GM23248 (cell line): ENCODE data around the gene CACNA1B. TPM values are rescaled to one million over a fixed set of nuclear protein-coding genes. Genes with fewer than 3 reads are reported as not detected.

Experiments
- DNase-seq: peaks from one replicate; pipeline ENCODE4 v3.0.0-alpha.2; 2015
- H2AFZ ChIP-seq: fragments of 200-600 bp; sonication (generic); 2 replicates; pipeline ENCODE4 v1.6.1; 2016; ENCODE audit warnings: antibody characterized with exemption
- H3F3A ChIP-seq: fragments of 200-600 bp; sonication (generic); 2 replicates; pipeline ENCODE4 v1.6.1; 2016; ENCODE audit warnings: mild to moderate bottlenecking, antibody characterized with exemption, mixed run types; ENCODE audit not compliant: insufficient read depth
- H3K27ac ChIP-seq: fragments of 200-600 bp; sonication (generic); 2 replicates; pipeline ENCODE4 v1.5.1; 2016; ENCODE audit warnings: mild to moderate bottlenecking
- H3K27me3 ChIP-seq: fragments of 200-600 bp; sonication (generic); replicated peaks from 2 replicates; pipeline ENCODE4 v1.6.1; 2016; ENCODE audit warnings: mild to moderate bottlenecking; ENCODE audit not compliant: insufficient read depth
- H3K36me3 ChIP-seq: fragments of 200-600 bp; sonication (generic); 2 replicates; pipeline ENCODE4 v1.6.1; 2016; ENCODE audit warnings: low read depth, mild to moderate bottlenecking
- H3K4me1 ChIP-seq: fragments of 200-600 bp; sonication (generic); 2 replicates; pipeline ENCODE4 v1.6.1; 2016; ENCODE audit warnings: mild to moderate bottlenecking; ENCODE audit not compliant: insufficient read depth
- H3K4me2 ChIP-seq: fragments of 200-600 bp; sonication (generic); one replicate; pipeline ENCODE4 v1.6.1; 2016; ENCODE audit warnings: mild to moderate bottlenecking; ENCODE audit not compliant: unreplicated experiment
- H3K4me3 ChIP-seq: fragments of 200-600 bp; sonication (generic); 2 replicates; pipeline ENCODE4 v1.5.1; 2016; ENCODE audit warnings: mild to moderate bottlenecking
- H3K79me2 ChIP-seq: fragments of 200-600 bp; sonication (generic); 2 replicates; pipeline ENCODE4 v1.6.1; 2016; ENCODE audit warnings: mild to moderate bottlenecking; ENCODE audit not compliant: insufficient read depth
- H3K9ac ChIP-seq: fragments of 200-600 bp; sonication (generic); 2 replicates; pipeline ENCODE4 v1.6.1; 2016; ENCODE audit warnings: mild to moderate bottlenecking
- H3K9me2 ChIP-seq: fragments of 200-600 bp; sonication (generic); 2 replicates; pipeline ENCODE4 v1.6.1; 2016; ENCODE audit warnings: mixed run types, mild to moderate bottlenecking, moderate library complexity; ENCODE audit not compliant: insufficient read depth
- H3K9me3 ChIP-seq: fragments of 200-600 bp; sonication (generic); one replicate; pipeline ENCODE4 v1.6.1; 2017; ENCODE audit warnings: low read depth
- H4K20me1 ChIP-seq: fragments of 200-600 bp; sonication (generic); 2 replicates; pipeline ENCODE4 v1.6.0; 2016; ENCODE audit not compliant: insufficient read depth
- EZH2 ChIP-seq: fragments of 200-600 bp; sonication (generic); IDR thresholded peaks from 2 replicates; pipeline ENCODE4 v1.6.1; 2018; ENCODE audit warnings: antibody characterized with exemption, mild to moderate bottlenecking; ENCODE audit not compliant: insufficient read depth, poor library complexity, severe bottlenecking
- EZH2phosphoT487 ChIP-seq: fragments of 200-600 bp; sonication (generic); IDR thresholded peaks from 2 replicates; pipeline ENCODE4 v1.6.1; 2018; ENCODE audit warnings: antibody characterized with exemption, moderate library complexity, mild to moderate bottlenecking, low read depth; ENCODE audit not compliant: insufficient read depth
- WGBS, 2 experiments: methylation state at CpG; one replicate each; pipeline ENCODE4 v1.1.6; 2015 to 2017; ENCODE audit warnings: low lambda C conversion rate in 2 of 2, low coverage in 1 of 2; ENCODE audit errors: missing lambda C conversion rate in 2 of 2; 5-methylcytosine and 5-hydroxymethylcytosine counted together
- in situ Hi-C: fragments of 300-500 bp; cut with MboI; formaldehyde crosslinking; loops from 2 replicates; pipeline ENCODE4 v1.15.0; 2020
- polyA plus RNA-seq: library from polyadenylated mRNA; unstranded; fragments of >200 nt; fragmentation: Nextera tagmentation; extraction: Ambion mirVana; gene quantifications from 2 replicates; pipeline ENCODE4 v1.2.1, GENCODE V29; 2016
- total RNA-seq: library from RNA; depleted of rRNA; stranded (reverse); fragments of >200 nt; shearing (Covaris generic); gene quantifications from 2 replicates; pipeline ENCODE4 v1.2.3, GENCODE V29; 2014

The CACNA1B gene
- total and polyA plus RNA-seq, 2 experiments from 2014 or later, result not detected

- H3F3A ChIP-seq, result no peaks in the 10 kb centered on the region
- no peak overlapping the region for H3K27ac ChIP-seq
- no peaks in the 10 kb centered on the region for H3K79me2 ChIP-seq
- H3K9ac ChIP-seq, result no peak overlapping the region
- H3K4me3 ChIP-seq, result no peak overlapping the region
- in situ Hi-C loops, result no loop called here
- no peak overlapping the region for H3K4me2 ChIP-seq
- no peak for DNase-seq
- H3K9me2 ChIP-seq, result no peaks in the 10 kb centered on the region
- no peak for TF ChIP-seq EZH2
- no peak for TF ChIP-seq EZH2phosphoT487
- H3K36me3 ChIP-seq, result no peaks in the 10 kb centered on the region
- H3K9me3 ChIP-seq, result no peaks in the 10 kb centered on the region
- 54 to 67% methylated on average over 3 to 4 of the region's 4 CpGs for WGBS, 2 experiments
- no peaks in the 10 kb centered on the region for H3K27me3 ChIP-seq
- no peaks in the 10 kb centered on the region for H4K20me1 ChIP-seq
- no peak overlapping the region for H2AFZ ChIP-seq
- no peaks in the 10 kb centered on the region for H3K4me1 ChIP-seq
These were observed 100.7 kb downstream of the CACNA1B start for GRCh38 chr9:137978262-137978714.

GRCh38 chr9:137982200-137982599 lies 104.6 kb downstream of the CACNA1B start:
- Histone ChIP-seq H3K27me3 (no peaks in the 10 kb centered on the region), H3K4me3 (no peak overlapping the region), H3K4me2 (no peak overlapping the region), H3K9ac (no peak overlapping the region), H2AFZ (no peak overlapping the region), H4K20me1 (no peaks in the 10 kb centered on the region), H3F3A (no peaks in the 10 kb centered on the region), H3K4me1 (no peaks in the 10 kb centered on the region), H3K9me3 (no peaks in the 10 kb centered on the region), H3K79me2 (no peaks in the 10 kb centered on the region), H3K36me3 (no peaks in the 10 kb centered on the region), H3K27ac (no peak overlapping the region), H3K9me2 (no peaks in the 10 kb centered on the region)
- 8 to 15% methylated on average over 1 of the region's 1 CpG for WGBS, 2 experiments
- TF ChIP-seq EZH2, result no peak
- TF ChIP-seq EZH2phosphoT487, result no peak
- in situ Hi-C loops, result no loop called here
- DNase-seq, result no peak

DNA sequence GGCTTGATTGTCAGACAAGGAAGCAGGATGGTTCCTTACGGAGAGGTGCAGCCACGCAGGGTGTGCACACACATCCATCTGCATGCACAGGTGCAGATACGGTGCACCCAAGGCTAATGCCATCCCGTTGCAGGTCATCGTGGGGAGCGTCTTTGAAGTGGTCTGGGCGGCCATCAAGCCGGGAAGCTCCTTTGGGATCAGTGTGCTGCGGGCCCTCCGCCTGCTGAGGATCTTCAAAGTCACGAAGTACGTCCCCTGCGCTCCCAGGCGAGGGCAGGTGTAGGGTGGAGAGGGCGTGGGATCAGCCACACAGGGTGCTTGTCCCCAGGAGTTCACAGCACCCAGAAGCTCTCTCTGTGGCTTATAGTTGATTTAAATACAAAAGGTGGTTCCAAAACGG lies 106.4 kb downstream of the CACNA1B start:
- H3K4me3 ChIP-seq, result no peak overlapping the region
- DNase-seq, result no peak
- WGBS, 2 experiments, result 34 to 38% methylated on average over 16 of the region's 16 CpGs

GRCh38 chr9:137984520-137985257 lies 107.1 kb downstream of the CACNA1B start:
- Histone ChIP-seq H3K27ac (no peak overlapping the region), H4K20me1 (no peaks in the 10 kb centered on the region), H3K9me3 (no peaks in the 10 kb centered on the region), H3F3A (no peaks in the 10 kb centered on the region), H3K4me3 (no peak overlapping the region), H3K27me3 (no peaks in the 10 kb centered on the region), H2AFZ (no peak overlapping the region), H3K36me3 (no peaks in the 10 kb centered on the region), H3K9ac (no peak overlapping the region), H3K4me1 (no peaks in the 10 kb centered on the region), H3K9me2 (no peaks in the 10 kb centered on the region), H3K4me2 (no peak overlapping the region), H3K79me2 (no peaks in the 10 kb centered on the region)
- no peak for DNase-seq
- TF ChIP-seq EZH2phosphoT487 (no peak), EZH2 (no peak)
- WGBS, 2 experiments, result 51 to 53% methylated on average over 7 of the region's 7 CpGs
- in situ Hi-C loops, result no loop called here

More for the DNA sequence above, 106.4 kb downstream of the CACNA1B start:
- Histone ChIP-seq H3K79me2 (no peaks in the 10 kb centered on the region), H3K27me3 (no peaks in the 10 kb centered on the region), H3F3A (no peaks in the 10 kb centered on the region), H3K9me3 (no peaks in the 10 kb centered on the region), H3K9ac (no peak overlapping the region), H3K4me1 (no peaks in the 10 kb centered on the region), H3K27ac (no peak overlapping the region), H4K20me1 (no peaks in the 10 kb centered on the region), H3K9me2 (no peaks in the 10 kb centered on the region), H3K36me3 (no peaks in the 10 kb centered on the region), H3K4me2 (no peak overlapping the region), H2AFZ (no peak overlapping the region)
- in situ Hi-C loops, result no loop called here
- no peak for TF ChIP-seq EZH2
- no peak for TF ChIP-seq EZH2phosphoT487

- H3K9ac ChIP-seq, result no peak overlapping the region
- DNase-seq, result no peak
- 46 to 53% methylated on average over 13 of the region's 13 CpGs for WGBS, 2 experiments
- H3K79me2 ChIP-seq, result no peaks in the 10 kb centered on the region
- H3K9me2 ChIP-seq, result no peaks in the 10 kb centered on the region
- no peak overlapping the region for H3K27ac ChIP-seq
- no peak overlapping the region for H3K4me3 ChIP-seq
- no peaks in the 10 kb centered on the region for H3F3A ChIP-seq
- H3K27me3 ChIP-seq, result no peaks in the 10 kb centered on the region
- H3K4me1 ChIP-seq, result no peaks in the 10 kb centered on the region
- H2AFZ ChIP-seq, result no peak overlapping the region
- TF ChIP-seq EZH2phosphoT487 (no peak), EZH2 (no peak)
- H3K9me3 ChIP-seq, result no peaks in the 10 kb centered on the region
- no peak overlapping the region for H3K4me2 ChIP-seq
- in situ Hi-C loops, result no loop called here
- H4K20me1 ChIP-seq, result no peaks in the 10 kb centered on the region
- H3K36me3 ChIP-seq, result no peaks in the 10 kb centered on the region
These were observed 108.1 kb downstream of the CACNA1B start for GRCh38 chr9:137985637-137986071.
